Activated T-cell treated with anti-CD3 and anti-CD28 coated beads for 4 hours (primary cell): Measurements from ENCODE around the gene XPO5.
"Not testable (repeated sequence)": the region's sequence is repeated elsewhere in the genome, so short reads cannot be mapped to it uniquely, and the experiment has no call there.

ENCODE experiments used
- DNase-seq: peaks from one replicate; pipeline ENCODE4 v3.0.0-alpha.2; 2020

Gene XPO5

DNA sequence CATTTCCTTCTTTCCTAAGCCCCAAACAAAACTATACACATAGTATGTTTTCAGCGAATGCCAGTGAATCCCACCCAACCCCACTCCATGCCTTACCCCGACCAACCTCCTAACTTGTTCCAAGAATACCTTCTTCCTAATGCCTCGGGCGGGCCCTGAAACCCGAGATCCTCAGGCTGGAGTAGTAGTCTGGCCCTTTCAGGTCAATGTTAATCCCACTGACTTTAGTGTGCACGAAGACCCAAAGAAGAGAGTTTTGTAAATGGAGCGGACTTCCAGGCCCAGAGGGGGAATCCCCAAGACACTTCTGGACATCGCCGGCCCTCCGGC is 59.5 kb downstream of the XPO5 start:
- DNase-seq: no peak

DNA sequence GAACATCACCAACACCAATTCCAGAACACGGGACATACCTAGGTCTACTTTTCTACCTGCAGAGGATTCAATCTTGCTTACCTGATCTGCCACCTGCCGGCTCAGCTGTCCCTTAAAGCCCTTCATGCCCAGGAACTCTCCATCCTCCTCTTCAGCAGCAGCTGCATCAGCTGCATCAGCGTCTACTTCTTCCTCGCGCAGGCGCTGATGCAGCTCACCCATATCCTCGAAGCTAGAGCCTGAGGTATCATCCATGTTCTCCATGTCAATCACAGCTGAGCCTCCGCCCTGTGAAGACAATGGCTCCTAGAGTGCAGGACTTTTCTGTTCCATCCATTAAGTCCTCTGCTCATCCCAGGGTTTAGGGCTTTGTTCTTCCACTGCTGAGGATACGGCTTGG is 60.0 kb downstream of the XPO5 start:
- no peak for DNase-seq

DNA sequence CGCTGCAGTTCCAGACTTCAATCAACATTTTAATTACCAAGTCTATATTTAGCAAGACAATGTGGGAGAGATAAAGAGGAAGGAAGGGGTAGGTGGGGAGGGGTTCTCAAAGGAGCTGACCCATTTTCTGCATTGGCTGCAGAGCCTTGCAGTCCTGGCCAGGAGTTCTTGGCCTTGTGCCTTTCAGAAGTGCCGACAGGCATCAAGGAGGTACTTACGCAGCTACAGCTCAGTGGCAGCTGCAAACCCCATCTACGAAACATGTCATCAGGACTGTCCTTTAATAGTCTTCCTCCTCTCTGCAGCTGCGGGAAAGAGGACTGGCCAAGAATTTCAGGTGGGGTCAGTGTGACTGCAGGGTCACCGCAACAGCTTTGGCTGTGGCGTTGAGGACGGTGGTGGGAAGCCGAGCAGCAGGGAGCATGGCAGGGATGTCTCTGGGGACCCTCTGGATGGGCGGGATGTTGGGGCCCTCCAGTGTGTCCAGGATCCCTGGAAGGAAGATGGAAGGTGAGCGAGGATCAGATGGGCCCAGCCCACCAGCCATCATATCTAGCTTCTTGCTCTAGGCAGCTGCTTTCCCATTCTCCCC is 63.9 kb downstream of the XPO5 start:
- DNase-seq: no peak

DNA sequence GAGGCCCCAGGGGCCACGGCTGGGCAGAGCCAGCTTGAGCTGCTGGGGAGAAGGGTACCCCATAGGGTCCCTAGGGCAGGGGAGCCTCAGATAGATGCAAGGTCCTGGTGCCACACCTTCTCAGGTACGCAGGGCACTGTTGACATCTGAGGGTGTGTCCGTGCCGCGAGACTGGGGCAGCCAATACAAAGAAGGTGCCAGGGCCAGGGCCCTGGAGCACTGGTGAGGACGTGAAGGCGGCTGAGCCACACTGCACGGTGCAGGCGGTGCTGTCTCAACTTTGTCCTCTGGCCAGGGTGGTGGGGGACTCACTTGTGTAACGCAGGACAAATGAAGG is 65.0 kb downstream of the XPO5 start:
- DNase-seq: no peak

DNA sequence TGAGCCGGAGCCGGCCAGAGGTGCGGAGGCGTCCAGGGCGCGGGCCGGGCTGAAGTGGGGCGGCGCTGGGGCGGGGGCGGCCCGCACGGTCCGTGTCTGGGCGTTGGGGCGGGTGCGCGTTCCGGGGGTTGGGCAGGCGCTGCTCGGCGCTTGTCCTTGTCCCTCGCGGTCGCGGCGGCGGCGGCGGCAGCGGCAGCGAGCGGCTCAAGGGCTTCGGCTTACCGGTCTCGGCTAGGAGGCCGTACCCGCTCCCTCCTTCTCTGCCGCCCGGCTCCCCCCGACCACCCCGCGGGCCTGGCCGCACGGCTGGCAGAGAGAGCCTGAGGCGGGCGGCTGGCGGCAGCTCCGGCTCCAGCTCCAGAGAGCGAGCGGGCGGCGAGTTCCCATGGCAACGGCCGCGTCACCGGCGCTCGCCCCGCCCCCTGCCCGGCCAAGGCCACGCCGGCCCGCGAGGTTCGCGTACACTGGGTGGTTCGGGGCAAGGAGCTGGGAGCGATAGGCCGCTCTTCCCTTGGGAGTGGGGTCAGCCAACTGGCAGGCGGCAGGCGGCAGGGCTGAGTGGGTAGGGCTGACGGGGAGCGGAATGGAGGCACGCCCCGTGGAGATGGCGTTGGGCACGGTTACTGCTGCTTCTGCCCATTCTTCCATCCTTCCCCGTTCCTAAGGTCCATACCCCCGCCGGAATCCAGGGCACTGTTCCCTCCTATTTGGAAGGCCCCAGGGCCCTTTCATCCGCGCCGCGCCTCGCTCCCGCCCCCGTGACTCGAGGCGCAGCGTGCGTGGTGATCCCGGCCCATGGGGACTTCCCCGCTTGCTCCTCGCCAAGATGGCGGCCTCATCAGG is 65.6 kb downstream of the XPO5 start, which contains the start of gene LRRC73:
Gene LRRC73 (minus strand): TSS at position 363 of the 843 bp plus-strand sequence. CDS start 561 bp downstream, outside the sequence.
- peak; percentile 64 for DNase-seq

DNA sequence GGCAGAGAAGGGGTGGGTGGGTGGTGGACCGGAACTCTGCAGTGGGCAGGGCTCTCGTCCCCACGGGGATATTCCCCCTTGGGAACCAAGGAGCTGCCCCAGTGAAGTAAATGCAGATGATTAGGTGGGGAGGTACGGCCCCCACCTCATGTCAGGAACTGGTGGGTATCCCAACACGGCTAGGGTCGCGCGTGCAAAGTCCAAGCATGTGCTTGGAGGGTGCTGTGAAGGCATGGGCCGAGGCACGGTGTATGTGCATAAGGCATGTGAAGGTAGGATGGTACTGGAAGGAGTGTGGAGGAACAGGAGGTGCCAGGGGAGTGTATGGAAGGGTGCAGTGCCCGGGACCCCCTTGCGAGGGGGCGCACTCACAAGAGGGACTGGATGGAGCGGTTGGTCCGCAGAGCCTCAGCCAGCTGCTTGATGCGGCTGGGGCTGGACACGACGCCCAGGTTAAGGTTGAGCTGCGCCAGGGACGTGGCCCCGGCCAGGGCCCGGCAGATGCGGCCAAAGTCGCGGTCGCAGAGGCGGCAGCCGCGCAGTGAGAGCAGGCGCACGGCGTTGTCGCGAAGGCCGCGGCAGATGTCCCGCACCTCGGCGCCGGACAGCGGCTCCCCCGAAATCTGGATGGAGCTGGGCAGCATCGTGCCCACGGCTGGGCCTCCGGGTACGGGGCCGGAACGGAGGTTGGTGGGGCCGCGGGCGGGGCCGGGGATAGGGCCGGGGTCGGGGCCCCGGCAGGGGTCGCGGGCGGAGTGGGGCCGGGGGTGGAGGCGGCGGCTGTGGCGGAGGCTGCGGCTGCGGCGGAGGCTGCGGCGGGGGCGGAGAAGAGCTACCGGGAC is 66.5 kb downstream of the XPO5 start:
- no peak for DNase-seq

DNA sequence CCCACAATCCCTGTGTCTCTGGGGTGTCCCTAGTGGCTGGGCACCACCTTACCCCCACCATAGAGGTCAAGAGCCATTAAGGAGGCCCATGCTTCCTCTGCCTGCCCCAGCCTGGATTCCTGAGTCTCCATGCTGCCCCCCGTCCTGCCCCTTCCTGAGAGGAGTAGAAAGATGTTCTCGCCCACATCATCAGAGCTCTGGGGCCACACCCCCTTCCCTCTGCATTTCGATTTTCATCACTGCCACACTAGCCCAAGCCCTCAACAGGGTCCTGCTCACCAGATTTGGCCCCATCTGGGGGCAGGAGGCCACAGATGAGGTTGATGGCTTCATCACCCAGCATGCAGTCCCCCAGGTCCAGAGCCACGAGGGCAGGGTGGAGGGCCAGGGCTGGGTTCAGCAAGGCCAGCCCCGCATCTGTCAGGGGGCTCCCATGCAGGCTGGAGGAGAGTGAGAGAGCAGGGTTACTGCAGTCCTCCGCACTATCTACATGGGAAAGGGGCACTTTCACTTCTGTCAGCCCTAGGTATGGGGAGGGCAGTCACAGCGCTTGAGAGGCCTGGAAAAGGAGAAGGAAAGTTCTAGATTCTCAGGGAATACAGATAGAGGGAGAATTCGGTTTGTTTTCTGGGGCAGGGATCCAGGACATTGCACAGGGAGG is 67.2 kb downstream of the XPO5 start:
- DNase-seq: no peak

DNA sequence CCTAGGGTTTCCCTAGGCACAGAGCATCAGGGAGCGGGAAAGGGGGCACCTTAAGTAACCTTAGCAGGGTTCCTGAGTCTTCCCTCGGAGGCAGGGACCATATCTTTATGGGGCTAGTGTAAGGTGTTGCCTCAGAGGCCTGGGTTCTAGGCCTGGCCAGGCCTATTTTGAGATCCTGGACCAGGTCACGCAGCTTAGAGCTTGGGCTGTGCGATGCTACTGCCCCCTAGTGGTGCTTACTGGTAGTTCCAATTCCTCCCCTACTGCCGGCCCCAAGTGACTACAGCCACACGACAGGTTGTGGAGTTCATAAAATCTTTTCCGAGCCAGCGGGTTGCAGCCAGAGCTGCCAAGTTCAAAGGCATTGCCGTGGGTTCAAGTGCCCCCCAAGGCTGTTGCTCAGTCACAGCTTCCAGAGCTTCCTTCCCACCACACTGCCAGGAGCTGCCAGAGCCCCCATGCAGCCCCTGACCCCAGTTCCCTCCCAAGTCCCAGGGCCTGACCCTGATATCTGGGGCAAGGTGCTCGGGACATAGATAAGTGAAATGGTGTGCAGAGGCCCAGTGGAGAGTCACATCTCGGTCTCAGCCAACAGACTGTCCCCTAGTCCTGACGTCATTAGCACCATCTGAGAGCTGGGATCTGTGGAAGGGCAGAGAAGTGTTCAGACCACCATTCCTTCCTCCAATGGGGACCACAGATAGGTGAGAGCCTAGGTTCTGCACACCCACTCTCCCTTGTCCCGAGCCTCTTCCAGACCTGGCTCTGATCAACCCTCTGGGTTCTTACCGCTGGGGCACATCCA is 69.0 kb downstream of the XPO5 start:
- DNase-seq: peak; percentile 76

DNA sequence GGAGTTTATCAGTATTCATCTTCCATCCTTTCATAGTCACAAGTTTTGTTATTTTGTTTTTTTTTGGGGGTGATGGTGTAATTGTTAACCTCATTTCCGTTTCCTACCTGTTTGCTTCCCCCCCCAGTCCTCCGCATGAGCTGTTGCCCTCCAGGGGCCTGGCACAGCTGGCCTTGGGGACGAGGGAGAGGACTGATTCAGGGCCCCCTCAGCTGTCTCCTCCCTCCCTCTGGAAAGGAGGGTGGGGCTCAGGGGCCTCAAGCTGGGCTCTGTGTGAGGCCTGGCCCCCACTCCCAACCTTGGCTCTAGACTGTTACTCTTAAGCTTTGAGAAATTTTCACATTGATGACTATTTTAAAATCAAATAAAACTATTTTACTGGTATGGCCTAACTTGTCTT is 69.7 kb downstream of the XPO5 start:
- no peak for DNase-seq

DNA sequence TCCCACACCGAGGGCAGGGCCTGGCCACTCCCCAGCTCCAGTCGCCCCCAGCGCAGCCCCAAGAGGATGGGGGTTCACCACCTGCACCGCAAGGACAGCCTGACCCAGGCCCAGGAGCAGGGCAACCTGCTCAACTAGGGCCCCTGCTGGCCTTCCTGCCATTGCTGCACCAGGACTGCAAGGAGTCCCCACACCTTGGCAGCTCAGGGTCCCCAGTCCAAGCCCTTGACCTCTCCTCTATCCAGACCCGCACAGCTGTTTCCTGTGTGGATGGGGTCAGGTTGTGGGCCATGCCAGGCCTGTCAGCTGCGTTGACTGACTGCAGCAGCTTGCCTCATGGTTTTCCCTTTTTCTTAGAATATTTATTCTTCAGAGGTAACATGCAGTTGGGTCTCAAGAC is 70.1 kb downstream of the XPO5 start:
- no peak for DNase-seq

DNA sequence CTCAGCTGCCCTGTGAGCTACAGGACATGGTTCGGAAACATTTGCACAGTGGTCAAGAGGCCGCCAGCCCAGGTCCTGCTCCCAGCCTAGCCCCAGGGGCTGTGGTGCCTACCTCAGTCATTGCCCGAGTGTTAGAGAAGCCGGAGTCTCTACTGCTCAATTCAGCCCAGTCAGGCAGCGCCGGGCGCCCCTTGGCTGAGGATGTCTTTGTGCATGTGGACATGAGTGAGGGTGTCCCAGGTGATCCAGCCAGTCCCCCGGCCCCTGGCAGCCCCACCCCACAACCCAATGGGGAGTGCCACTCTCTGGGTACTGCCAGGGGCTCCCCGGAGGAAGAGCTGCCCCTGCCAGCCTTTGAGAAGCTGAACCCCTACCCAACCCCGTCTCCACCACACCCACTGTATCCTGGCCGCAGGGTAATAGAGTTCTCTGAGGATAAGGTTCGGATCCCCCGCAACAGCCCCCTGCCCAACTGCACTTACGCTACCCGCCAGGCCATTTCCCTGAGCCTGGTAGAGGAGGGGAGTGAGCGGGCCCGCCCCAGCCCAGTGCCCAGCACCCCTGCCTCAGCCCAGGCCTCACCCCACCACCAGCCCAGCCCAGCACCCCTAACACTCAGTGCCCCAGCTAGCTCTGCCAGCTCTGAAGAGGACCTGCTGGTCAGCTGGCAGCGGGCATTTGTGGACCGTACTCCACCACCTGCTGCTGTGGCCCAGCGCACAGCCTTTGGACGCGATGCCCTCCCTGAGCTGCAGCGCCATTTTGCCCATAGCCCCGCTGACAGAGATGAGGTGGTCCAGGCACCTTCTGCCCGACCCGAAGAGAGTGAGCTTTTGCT is 70.9 kb downstream of the XPO5 start:
- DNase-seq: no peak

DNA sequence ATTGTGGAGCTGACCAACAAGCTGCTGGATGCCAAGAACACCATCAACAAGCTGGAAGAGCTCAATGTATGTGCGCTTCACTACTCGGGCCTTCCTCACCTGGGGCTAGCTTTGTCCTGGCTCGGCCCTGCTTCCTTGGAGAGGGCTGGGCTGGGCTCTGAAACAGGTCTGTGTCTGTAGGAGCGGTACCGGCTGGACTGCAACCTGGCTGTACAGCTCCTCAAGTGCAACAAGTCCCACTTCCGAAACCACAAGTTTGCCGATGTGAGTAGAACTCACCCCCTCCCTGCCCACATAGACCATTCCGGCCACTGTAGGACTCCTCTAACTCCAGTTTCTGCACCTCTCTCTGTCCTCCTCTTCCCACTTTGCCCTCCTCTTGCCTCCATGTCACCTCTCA is 72.4 kb downstream of the XPO5 start:
- no peak for DNase-seq

DNA sequence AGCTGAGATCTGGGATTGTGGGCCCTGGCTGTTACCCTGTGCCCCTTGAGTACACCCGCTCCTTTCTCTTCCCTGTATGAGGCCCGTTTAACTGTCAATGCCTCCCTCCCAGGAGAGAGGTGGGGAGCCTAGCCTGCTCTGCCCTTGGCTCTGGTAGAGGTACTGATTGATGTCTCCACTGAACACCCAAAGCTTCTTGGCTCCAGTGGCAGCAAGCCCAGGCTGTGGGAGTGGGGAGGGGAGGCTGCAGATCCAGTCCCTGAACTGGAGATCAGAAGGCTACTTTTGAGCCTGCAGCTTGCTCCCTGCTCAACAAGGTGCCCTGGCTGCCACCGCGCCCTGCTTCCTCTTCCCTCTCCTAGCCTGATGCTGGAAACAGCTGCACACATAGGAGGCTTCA is 73.2 kb downstream of the XPO5 start:
- DNase-seq: no peak

DNA sequence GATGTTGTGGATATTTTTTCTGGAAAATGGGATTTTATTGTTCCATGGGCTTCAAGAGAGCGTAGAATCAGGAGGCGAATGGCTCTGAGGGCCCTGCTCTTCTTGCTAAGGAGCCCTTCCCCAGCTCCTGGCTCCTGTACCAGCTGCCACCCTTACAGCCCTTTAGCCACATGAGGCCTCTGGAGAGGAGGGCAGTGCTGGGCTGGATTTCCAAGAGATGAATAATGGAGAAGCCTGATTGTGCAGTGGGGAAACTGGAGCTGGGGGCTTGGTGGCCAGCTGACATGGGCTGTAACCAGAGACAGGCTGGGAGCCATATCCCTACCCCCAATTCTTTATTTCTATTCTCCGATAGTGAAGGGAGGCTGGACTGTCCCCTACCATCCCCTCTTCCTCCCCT is 74.9 kb downstream of the XPO5 start:
- no peak for DNase-seq

DNA sequence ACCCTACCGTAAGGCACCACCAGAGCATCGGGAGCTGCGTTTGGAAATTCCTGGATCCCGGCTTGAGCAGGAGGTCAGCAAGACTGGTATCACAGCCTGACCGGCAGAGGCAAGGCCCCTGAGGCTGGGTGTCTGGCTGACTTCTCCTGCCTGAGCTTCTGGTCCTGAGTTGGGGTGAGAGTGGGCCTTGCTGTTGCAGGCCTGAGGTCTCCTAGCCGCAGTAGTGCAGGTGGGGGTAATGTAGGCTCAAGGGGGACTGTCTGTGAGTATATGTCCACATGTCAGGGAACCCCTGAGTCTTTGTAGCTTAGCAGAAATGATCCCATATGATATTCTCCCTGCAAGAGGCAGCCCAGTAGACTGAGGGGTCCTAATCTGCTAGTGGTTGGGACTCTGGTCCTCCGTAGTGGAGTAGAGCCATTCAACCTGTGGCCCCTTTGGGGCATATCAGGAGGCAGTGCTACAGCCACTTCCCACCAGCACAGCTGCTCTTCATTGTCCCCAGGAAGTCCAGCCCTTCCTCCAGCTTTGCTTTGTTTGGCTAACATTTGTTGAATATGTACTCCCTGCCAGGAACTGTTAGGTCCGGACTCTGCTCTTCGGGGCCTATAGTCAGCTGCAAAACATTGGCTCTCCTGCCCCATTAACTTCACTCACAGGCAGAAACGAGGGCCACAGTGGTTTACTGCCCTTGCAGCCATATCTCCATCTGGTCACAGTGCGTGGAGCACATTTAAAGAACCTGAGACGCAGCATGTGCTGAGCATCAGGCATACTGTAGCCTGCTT is 76.6 kb downstream of the XPO5 start:
- DNase-seq: no peak

DNA sequence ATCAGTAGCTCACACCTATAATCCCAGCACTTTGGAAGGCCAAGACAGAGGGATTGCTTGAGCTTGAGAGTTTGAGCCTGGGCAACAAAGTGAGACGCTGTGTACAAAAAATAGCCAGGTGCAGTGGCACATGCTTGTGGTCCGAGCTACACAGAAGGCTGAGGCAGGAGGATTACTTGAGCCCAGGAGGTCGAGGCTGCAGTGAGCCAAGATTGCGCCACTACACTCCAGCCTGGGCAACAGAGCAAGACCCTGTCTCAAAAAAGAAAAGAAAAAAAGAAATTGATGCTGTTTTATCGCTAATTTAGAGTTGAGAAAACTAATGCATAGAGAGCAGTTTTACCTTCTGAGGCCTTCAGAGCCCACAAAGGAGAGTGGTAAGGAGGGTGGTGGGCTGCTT is 77.5 kb downstream of the XPO5 start:
- not testable (repeated sequence) for DNase-seq

DNA sequence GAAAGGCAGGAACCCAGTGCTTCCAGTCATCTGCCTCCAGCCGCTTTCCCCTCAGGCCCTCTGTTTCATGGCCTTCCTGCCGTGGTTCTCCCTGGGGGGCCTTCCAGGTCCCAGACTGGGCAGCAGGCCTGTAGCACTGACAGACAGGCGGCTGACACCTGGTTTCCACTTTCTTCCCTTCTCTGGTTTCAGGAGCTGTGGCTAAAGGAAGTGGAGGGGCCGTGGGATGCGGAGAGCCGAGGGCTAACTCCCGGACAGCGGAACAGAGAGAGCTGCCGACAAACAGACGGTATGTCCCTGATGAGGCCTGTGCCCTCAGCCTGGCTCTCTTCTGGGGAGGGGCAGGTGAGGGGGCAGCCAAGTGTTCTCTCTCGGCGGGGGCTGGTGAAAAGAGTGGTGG is 78.1 kb downstream of the XPO5 start:
- DNase-seq: no peak

DNA sequence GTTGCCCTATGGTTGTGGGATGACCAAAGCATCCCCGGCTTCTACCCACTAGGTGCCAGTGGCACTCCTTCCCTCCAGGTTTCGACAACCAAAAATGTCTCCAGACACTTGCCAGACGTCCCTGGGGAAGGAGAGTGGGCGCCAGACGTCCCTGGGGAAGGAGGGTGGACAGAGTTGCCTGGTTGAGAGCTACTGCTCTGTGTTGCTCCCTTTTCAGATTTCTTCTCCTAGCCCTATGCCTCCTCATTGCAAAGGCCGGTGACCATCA is 78.8 kb downstream of the XPO5 start:
- DNase-seq: no peak

DNA sequence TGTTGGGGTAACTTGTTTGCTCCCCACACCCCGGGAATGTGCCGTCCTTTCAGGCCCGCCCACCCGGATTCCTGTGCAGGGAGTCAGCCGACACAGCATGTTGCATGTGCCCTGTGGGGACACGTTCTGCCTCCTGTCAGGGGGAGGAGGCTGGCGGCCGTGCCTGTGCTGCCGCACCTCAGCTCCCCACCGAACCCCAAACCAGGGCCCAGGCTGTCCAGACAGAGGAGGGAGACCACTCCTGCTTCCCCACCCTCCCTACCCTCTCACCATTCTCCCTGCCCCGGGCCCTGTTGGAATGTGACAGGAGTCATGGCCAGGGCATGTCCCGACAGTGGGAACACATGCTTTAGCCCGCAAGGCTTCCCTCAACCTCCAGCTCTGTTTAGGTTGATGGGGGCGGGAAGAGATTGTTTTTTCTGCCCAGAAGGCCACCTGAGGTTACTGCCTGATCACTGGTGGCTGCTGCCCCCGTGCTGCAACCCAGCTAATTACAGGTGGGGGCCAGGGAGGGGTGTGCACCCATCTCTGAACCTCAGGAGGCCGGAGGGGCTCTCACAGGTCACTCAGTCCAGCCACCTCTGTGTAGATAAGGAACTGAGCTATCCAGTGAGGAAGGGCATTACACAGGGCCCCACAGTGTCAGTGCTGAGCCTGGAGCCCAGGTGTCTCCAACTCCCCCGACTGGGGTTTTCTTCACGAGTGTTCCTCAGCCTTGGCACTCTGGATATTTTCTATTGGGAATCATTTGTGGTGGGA is 79.3 kb downstream of the XPO5 start:
- no peak for DNase-seq

DNA sequence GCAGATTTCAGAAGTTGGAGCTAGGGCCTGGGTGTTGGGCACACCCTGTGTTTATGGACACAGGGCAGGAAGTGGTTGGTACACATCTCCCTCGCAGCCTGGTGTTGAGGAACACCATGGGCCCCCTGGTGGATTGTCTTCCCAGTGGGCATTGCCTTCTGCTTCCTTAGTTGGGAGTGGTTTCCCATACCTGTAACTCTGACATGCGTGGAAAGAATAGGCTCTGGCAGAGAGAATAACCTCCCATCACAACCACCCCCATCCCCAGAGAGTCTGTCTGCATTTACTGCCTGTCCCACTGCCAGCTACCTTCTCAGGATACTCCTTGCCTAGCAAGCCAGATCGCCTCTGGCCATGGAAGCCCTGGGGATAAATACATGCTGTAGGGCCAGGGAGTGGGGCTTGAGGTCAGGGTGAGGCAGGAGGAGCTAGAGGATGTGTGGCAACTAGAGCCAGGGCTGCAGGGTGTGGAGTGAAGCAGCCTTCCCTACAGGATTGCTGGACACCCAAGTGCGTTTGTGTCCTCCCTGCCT is 80.4 kb downstream of the XPO5 start:
- no peak for DNase-seq
